HuH-7.5 (cell line): ENCODE data around the gene TNFRSF14.
A peak's percentile ranks its signal among the peaks of the same experiment; 100 is the strongest.

Experiments used
- DNase-seq: peaks from one replicate; pipeline ENCODE4 v3.0.0; 2011; ENCODE audit warnings: low spot score

The TNFRSF14 gene

DNA sequence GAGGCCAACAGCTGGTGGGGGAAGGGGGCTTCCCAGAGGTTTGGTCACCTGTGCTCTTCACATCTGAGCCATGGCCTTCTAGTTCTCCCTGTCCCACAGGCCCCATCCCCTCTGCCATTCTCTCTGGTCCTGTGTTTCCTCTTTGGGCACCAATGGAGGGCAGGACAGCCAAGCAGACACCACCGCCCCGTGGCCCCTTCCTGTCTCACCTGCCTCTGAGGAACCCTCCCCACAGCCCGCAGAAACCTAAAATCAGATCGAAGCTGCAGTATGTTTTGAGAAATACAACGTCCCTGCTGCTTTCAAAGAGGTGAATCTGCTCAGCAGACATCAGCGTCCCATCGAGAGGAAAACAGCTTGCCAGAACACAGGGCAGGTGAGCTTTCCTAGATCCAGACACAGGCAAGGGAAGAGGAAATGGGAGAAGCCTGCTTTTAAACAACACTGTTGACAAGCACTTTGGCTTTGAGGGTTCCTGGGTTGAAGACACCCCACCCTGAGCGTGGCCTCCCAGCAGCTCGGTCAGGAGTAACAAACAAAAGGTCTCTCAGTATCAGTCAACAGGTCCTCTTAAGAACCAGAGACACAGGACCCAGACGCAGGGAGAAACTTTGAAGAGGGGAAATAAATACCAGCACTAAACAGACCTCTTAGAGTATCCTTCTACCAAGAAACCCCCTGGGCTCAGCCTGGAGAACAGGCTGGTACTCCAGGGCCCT, 32.1 kb upstream of the TNFRSF14 start:
- DNase-seq, result no peak

DNA sequence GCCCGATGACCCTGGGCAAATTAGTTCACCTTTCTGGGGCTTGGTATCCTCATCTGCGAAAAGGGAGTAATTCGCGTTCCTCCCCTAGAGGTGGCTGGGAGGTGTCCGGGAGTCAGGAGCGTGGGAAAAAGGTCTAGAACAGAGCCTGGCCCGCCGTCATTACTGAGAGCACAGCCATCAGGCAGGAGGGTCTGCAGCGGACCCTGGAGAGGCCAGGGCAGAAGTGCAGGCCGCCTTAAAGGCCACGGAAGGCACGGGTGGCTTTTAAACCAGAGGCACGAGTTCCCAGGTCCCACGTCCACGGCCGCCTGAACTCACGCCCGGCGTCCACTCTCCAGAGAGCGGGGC, 30.6 kb upstream of the TNFRSF14 start:
- no peak for DNase-seq

DNA sequence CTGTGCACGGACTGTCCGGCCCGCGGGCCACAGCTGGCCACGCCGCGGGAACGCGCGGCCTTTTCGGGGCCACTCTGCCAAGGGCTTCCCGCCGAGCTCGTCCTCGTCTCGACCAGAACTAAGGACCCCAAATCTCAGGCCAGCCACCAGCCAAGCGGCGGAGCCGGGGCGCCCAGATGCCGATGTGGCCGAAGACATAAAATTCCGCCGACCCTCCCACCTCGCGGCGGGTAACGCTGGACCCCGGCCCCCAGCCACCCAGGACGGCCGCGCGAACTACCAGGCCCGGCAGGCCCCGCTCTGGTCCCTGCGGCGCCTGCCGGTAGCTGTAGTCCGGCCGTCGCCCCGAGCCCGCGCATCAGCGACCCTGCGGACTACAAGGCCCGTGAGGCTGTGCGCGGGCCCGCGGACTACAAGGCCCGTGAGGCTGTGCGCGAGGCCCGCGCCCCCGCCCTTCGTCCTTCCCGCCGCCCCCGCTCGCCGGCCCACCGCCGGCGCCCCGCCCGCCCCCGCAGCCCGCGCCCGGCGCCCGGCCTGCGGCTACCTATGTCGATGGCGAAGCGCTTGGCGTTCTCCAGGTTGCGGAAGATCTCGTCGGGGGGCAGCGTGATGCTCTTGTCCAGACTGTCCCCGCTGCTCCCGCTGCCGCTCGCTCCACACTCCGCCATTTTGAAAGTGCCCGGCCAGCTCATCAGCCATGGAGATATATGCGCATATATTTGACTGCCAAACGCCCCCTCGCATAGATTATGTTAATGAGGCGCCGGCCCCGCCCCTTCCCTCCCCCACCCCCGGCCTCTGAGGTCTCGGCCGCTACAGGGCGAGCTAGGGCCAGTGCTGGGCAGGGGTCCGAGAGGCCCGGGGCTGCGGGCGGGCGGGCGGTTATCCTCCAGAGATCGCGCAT, 30.0 kb upstream of the TNFRSF14 start, which contains the start of gene PANK4:
TSS of gene PANK4 (minus strand) at position 677 of the 904 bp plus-strand sequence. CDS start at position 668, 9 bp downstream.
- DNase-seq, result peak; percentile 96

DNA sequence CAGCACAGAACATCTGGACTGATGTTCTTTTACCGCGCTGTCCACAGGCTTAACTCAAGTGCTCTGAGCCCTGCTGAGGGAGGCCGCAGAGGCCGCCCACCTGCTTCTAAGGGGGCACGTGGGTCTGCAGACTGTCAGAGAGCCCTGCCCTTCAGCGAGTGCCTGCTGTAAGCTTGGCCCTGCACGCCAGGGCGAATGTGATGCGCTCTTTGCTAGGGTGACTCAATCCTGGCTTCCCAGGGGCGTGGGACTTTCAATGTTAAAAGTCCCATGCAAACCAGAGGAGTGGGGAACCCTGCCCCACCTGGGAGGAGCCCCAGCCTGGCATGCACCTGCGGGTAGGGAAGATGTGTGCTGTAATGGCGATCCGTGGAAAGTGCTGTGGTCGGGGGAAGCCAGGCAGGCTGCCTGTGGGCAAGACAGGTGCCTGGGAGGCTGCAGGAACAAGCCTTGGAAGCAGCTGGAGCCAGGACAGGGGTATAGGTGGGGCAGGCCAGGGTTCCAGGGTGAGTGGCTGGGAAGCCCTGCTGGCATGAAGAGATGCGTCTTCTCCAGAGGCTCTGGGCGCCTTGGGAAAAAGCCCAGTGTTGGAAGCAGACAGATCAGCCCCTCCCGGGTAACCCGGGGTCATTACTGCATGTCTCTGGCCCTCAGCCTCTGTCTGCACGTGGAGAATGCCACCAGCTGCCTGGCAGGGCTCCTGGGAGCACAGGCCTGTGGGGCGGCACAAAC, 29.2 kb upstream of the TNFRSF14 start:
- DNase-seq, result no peak

DNA sequence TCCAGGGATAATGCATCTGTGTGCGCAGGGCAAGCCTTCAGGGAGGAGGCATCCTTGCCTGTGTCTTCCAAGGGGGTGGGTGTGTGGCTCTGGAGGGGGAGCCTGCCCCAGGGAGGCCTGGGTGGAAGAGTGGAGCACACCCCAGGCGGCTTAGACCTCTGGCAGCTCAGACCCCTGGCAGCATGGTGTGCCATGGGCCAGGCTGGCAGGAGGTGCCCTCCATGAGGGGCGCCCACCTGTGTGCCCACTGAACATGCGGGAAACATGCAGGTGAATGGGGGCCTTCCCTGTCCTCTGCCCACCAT, 28.7 kb upstream of the TNFRSF14 start:
- no peak for DNase-seq

DNA sequence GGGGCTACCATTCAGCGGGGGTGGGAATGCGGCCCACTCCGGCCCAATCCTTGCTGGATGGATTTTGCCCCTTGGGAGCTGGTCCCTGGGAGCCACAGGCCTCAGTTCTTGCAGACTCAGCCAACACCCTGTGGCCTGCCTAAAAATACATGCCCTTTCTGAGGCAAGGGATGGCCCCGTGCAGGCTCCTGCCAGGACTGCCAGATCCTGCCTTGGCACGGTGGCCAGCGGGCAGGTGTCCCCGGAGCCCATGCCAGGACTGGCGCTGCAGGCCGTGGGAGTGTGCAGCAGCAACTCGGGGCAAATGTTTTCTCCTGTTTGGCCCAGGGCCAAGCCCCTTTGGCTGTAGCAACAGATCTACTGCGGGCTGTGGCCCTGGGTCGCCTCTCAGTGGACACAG, 28.2 kb upstream of the TNFRSF14 start:
- DNase-seq, result no peak

DNA sequence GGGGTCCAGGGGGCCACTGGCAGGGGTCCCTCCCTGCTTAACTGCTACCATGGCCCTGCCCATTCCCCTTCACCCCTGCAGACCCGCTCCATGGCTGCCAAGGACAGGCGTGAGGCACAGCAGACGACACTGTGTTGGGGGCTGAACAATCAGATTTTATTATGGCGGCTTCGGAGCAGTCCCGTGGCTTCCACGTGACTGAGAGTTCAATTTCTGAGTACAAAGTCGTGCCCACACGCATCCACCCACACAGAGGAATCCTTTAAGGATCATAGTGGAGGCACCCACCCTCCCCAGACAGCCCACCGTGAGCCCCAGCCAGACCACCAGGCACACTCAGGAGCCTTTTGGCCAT, 27.6 kb upstream of the TNFRSF14 start:
- DNase-seq, result no peak

DNA sequence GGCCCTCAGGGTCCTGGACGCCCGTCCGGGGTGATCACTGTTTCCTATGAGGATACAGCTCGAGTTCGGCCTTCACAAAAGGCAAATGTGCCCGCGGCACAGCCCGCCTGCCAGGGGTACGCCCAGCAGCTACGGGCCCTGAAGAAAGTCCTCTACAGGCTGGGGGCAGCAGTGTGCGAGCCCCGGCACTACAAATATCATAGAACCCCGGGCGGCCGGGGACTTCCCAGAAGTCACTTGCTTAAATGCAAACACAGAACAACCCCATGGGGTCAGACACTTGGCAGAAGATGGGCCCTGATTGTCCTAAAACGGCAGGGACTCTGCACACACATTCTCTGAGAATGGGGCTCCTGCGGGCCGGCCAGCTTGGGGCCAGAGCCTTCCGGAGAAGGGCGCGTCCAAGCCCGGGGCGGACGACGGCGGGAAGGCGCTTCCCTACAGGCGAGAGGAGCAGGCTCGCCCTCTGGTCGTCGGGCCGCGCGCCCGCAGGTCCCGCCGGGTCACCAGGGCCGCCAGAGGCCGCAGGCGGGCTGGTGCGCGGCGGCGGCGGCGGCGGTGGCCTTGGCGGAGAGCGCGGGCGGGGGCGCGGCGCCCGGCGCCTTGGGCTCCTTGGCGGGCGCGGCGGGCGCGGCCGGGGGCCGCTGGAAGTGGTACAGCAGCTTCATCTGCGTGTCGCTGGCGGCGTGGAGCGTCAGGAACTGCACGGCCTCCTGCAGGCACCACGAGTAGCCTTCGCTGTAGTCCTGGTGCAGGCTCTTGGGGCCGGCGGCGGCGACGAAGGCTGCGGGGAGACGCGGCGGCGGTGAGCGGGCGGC, 27.0 kb upstream of the TNFRSF14 start:
- peak; percentile 83 for DNase-seq

DNA sequence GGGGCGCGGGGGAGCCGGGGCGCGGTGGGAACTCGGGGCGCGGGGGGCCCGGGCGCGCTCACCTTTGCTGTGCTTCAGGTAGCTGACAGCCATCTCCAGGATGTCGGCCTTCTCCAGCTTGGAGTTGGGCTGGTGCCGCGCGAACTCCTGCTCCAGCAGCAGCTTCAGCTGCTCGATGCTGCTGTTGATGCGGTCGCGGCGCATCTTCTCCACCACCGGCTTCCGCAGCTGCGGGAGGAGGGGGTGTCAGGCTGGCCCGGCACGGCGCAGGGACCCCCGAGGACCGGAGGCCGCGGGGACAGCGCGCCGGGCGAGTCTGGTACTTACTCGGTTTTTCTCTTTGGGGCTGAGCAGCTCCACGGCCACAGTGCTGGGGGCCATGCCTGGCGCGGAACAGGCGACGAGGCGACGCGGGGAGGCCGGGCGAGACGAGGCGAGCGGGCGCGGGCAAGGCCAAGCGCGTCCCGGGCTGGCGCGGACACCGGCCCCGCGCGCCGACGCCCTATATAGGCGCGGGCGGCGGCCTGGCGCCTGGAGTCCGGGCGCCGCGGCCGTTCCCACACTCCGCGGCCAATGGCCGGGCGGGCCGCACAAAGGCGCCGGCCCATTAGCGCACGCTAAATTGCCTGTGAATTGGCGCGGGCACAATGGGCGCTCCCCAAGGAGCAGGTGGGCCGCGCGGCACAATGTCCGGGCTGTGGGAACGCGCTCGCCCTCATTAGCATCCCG, 26.2 kb upstream of the TNFRSF14 start, which contains the start of gene HES5:
TSS of gene HES5 (minus strand) at position 480 of the 729 bp plus-strand sequence. CDS start at position 381, 99 bp downstream.
- DNase-seq, result no peak

DNA sequence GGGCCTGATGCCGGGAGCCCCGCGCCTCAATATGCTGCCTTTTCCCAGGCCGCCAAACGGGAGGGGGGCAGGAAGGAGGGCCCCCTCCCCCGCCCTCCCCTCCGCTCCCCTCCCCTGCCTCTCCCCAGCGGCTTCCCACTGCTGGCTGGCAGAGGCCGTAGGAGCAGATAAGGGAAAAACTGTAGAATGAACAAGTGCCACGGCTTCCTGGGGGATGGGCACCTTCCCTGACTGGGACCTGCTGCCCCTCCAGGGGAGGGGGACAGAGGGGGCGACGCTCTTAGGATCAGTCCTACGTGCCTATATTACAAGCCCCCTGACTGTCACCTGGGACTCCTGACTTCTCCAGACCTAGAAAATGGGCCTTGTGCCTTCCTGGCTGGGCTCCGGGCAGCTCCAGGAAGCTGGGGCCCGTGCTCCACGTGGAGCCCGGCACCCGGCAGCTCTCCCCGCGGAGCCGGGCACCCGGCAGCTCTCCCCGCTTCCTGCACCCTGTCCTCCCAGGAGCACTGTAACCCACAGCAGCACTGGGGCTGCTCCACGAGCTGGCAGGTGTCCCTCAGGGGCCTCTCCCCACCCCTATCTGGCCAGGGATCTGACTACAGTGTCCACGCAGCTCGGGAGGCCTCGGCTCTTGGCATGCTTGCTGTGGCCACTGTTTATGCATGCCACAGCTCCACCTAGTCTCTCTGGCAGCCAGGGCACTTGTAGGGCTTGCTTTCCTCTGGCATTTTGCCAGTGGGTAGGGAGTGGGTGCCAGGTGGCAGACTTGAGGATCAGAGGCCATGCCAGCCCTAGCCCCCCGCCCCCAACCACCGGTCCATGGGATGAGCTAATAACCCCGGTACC, 25.4 kb upstream of the TNFRSF14 start:
- DNase-seq, result no peak

DNA sequence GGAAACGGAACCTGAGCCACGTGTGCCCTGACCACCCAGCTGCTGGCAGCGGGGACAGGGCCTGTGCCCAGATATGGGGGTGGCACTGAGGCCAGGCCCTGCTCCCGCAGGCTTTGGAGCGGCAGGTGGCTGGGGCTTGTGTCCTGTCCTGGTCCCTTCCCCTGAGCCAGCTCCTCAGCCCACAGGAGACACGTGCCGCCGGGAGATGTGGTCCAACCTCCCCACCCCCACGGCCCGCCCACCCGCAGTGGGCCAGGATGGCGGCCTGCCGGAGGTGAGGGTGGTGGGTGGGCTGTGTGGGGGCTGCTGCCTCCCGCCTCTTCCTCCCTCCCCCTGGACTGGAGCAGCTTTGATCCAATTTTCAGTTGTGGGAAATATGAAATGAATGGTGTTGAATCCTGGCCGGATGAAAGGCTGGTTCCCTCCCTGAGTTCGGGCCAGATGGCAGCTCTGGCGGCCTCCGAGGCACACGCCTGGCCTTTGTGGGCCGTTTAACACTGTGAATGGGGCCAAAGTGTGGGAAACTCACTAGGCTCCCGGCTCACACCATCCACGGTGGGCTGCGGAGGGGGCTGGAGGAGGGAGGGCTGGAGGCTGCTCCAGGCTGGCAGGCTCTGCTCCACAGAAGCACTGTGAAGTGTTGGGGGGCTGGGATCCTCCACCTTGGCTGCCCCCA, 23.5 kb upstream of the TNFRSF14 start:
- DNase-seq, result no peak

DNA sequence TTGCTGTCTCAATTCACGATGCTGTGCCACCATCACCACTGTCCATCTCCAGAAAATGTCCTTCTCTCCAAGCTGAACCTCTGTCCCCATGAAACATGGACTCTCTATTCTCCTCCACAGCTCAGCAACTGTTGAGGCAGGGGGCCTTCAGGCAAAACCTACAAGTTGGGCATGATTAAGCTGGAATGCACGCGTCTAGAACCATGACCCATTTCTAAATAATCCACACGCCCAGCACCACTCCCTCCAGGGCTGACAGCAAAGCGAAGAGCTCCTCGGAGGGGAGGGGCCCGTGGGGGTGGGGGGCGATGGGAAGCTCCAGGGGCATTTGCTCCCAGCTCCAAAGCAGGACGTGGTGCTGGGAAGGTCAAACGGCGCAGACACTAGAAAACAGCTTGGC, 22.8 kb upstream of the TNFRSF14 start:
- no peak for DNase-seq

DNA sequence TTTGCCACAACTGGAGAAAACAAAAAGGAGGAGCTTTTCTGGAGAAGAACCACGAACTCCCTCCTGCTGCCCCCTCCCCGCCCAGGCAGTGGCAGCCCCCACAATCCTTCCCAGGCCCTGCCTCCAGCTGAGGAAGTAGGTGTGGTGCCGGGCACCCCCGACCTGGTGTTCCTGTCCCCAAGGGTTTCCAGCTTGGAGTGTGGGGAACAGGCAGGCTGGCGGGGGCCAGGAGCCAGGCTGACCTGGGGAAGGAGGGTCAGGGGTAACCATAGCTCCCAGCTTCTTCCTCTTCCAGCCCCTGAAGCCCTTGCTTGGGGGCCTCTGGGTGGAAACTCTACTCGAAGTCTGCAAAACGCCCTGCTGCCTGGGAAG, 21.9 kb upstream of the TNFRSF14 start:
- DNase-seq, result no peak

DNA sequence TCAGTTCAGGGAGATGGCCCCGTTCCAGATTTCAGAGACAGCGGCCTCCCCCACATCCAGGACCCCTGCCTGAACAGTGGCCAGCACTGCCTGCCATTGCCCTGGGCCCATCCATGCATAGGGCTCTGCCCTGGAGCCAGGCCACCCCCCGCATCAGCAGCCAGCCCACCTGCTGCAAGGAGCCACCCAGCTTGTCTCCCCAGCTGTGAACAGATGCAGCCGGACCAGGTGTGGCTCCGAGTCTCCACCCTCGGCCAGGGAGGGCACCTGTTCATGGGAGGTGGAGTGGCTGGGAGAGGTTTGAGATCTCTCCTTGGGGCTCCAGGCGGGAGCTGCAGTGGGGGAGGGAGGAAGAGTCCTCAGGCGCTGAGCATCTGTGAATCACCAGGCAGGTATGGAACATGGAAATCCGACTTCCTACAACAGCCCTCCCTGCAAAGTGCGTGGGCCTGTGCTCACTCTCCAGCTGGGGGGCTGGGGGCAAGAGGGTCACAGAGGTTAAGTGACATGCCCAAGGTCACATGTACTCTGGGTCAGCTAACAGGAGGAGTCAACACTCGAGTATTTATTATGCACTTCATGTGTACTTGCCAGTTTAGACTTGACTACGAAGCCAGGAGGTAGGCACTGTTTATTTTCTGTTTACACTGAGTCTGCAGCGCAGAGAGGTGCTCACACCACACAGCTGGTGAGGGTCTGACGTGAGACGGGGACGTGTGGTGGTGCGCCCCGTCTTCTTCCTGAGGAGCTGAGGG, 21.3 kb upstream of the TNFRSF14 start:
- no peak for DNase-seq

DNA sequence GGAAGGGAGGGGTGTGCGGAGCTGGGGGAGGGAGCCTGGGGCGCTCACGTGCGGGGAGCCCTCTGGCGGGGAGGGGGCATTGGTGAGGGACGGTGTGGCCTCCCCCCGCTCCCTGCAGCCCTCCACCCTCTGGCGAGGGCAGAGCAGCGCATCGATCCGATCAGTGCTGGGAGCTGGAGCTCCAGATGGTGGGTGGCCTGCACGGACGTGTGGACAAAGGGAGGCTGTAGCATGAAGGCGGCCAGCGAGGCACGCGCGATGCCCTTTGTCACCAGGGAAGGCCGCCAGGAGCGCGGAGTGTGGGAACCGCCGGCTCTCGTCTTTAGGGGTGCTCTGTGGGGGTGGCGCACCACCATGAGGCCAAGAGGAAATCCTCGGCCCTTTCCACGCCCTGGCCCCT, 20.7 kb upstream of the TNFRSF14 start:
- no peak for DNase-seq

DNA sequence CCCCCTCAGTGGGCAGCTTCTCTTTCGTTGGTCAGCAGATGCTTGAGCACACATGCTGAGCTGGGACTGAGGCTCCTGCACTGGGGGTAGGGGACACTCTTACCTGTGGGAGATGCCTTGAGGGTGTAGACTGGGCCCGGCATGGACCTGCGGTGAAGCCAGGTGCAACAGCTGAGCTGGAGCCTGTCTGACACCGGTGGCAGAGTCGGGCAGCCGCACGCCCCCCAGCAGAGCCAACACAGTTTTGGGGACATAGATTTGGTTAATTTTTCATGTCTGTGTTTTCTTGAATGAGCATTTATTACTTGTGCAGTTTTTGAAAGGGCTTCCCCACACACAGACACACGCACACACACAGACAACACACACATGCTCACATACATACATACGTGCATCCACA, 20.2 kb upstream of the TNFRSF14 start:
- DNase-seq, result no peak

DNA sequence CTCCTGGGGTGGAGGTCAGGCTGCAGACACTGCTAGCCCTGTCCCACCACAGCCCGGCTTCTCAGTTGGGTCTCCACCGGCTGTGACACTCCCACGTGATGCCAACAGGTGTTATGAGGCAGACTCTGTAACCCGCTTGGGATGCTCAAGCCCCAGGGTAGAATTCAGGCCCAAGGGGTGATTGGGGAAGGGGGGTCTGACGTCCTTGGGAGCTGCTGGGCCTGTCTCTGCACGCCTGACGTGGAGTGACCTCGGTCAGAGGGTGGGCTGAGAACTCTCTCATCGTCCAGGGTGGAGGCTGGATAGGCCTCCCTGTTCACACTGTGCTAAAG, 18.4 kb upstream of the TNFRSF14 start:
- no peak for DNase-seq

DNA sequence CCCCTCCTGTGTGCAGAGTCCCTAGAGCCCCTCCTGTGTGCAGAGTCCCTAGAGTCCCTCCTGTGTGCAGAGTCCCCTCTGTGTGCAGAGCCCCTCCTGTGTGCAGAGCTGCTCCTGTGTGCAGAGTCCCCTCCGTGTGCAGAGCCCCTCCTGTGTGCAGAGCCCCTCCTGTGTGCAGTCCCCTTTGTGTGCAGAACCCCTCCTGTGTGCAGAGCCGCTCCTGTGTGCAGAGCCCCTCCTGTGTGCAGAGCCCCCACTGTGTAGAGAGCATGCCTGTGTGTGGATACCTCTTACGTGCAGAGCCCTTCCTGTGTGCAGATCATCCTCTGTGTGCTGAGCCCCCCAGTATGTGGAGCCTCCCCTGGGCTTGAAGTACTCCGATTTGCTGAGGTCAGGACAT, 17.8 kb upstream of the TNFRSF14 start:
- DNase-seq, result no peak

DNA sequence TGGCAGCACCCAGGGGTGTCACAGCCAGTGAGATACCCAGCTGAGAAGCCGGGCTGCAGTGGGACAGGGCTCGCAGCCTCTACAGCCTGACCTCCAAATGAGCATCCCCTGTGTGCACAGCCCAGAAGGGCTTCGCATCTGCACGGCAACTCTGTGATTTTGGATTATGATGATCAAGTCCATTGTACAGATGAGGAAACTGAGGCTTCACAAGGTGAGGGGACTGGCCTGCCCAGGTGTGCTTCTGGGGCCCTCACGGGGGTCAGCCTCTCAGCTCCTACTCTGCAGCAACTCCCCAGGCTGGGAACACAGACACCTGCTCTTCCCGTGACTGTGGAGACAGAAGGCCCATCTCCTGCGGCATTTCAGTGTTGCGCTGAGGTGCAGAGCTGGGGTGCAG, 17.3 kb upstream of the TNFRSF14 start:
- DNase-seq, result no peak
